HG03521 (cell line): ENCODE data around the gene HMGXB3.

Experiments
- ATAC-seq: cut with Tn5 transposase; IDR thresholded peaks from one replicate; pipeline ENCODE4 v1.9.1; 2021; ENCODE audit warnings: mild to moderate bottlenecking, moderate library complexity; ENCODE audit not compliant: unreplicated experiment

Gene HMGXB3

DNA sequence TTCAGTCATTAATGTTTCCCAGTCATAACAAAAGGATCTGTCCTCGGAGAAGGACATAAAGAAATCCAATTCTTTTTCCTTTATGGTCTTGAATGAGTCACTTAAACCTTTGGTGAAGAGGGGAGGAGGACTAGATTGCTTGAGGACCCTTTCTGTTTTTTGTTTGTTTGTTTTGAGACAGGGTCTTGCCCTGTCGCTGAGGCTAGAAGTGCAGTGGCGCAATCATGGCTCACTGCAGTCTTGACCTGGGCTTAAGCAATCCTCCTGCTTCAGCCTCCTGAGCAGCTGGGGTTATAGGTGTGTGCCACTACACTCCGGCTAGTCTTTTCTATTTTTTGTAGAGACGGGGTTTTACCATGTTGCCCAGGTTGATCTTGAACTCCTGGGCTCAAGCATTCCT lies 12.4 kb upstream of the HMGXB3 start:
- ATAC-seq = no peak

GRCh38 chr5:149990518-149991376 lies 9.8 kb upstream of the HMGXB3 start:
- ATAC-seq = peak; percentile 51

DNA sequence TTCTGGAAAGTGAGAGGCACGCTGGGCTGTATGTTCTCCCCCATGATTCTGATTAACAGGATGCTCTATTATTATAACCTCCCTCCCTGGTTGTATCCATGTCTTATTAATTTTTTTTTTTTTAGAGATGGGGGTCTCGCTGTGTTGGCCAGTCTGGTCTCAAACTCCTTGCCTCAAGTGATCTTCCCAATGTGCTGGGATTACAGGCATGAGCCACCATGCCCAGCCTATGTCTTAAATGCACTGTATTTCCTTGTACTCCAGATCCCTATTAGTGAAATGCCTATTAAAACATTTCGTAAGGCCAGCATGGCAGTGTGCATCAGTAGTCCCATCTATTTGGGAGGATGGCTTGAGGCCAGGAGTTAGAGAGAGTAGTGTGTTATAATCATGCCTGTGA lies 7.1 kb upstream of the HMGXB3 start:
- ATAC-seq = no peak

- ATAC-seq = no peak
Observed at GRCh38 chr5:149995385-149996204, 4.9 kb upstream of the HMGXB3 start.

DNA sequence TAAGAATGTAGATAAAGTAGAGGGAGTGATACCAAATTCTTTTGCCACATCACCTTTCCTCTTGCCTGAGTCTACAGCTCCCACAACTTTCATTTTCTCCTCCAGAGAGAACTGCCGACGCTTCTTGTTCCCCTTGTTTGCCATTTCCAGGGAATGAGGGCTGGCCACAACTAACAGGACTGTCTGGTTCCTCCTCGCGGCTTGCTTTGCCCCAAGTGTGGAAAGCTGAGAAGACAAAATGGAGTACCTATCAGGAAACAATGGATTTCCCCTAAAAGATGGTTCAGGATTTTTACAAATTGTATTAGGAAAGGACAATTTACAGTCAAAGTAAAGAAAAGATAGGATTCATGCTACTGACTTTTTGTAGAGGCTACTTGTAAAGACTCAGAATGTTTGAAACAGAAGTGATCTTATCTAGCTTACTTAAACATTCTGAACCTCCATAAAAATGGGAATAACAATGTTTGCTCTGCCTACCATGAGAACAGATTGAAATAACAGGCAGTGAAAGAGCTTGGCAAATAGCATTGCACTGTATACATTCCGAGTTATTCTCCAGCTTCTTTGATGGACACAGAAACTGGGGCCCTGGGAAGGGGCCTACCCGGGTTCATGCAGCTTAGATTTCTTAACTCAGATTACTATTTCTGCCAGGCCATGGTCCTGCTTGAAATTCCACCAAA lies 4.2 kb upstream of the HMGXB3 start:
- ATAC-seq = no peak

DNA sequence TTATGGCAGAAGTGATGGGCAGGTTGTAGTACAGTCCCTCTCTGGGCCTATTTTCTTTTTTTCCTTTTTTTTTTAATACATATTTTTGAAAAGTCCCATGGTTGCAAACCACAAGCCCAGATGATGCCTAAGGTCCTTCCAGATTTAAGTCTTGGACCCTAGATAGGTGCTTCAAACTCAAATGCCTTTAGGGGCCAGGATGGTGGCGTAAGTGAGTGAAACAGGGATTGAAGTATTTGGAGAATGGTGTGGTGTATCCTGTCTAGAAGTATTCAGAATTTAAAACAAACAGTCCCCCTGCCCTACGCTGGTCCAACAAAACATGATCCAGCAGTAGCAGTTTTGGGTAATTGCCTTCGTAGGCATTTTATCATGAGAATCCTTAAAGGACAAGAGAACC lies 2.3 kb upstream of the HMGXB3 start:
- no peak for ATAC-seq

- ATAC-seq = no peak
Observed at GRCh38 chr5:149999359-149999758, 1.2 kb upstream of the HMGXB3 start.

DNA sequence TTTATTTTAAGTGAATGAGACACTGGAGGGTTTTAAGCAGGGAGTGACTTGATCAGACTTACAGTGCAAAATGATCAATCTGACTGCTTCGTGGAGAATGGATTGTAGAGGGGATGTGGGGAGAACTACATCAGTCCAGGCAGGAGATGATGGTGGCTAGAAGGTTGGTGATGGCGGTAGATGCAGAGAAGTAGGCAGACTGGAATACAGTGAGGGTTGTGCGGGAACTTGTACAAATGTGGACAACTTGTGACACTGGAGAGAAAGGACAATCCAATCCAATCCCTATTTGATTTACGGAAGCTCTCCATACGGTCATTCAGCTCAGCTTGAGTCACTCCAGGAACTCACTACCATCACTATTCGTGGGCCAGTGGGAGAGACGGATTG lies 678 bp upstream of the HMGXB3 start:
- no peak for ATAC-seq

DNA sequence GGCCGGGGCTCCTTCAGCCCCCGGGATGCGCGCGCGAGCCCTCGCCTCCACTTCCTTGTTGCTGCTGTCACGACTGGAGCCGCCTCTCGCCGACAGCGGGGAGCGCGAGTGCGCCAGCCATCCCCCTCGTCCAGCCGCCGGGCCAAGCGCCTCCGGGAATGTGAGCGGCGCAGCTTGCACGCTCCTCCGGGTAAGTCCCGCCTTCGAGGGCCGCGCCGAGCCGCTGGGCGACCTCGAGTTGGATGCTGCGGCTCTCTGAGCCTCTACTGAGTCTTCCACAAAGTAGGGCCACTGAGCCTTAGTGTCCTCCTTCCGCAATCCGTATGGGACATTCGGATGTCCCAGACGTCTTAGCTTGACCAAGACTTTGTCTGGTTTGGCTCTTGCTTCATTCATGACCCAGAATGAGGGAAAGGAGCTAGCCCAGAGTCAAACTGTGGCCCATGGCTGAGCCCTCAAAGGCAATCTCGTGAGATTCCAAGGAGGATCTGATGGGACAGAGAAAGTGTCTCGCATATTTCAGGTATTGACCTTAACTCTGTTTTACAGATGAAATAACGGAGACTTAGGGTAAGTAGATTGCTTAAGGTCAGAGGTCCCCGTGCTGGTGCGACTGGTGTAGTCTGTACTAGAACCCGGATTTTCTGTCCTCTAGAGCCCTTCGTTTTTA lies 586 bp downstream of the HMGXB3 start:
- ATAC-seq = no peak

GRCh38 chr5:150001660-150002486 lies 1.3 kb downstream of the HMGXB3 start:
- peak; percentile 55 for ATAC-seq

DNA sequence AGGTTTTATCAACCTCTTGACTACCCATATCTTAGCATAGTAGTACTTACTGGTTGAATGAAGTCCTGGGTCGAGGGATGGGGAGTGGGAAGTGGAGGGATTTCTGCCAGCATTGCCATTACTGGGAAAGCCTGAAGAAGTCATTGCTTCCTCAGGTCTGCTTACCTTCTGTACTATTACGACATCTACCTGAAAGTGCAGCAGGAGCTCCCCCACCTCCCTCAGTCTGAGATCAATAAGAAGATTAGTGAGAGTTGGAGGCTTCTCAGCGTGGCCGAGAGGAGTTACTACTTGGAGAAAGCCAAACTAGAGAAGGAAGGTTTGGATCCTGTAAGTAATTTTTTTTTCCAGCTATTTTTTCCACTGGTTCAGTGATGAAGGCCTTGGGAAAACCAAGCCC lies 5.8 kb downstream of the HMGXB3 start:
- ATAC-seq = no peak

DNA sequence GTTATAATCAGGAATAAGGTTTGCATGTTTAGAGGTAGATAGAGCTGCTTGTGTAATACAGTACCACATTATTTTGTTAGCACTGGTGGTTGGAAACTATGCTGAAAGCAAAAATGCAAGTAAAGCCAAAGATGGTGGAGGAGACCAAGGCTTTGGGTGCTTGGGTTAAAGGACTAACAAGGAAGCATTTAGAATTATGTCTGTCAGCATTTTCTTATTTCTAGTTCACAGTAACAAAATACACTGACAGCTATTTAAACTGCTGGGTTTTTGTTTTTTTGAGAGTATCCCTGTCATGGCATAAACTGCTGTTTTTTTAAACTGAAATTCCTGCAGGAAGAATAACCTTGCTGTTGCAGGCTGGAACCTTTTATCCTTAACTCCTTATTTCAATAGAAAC lies 6.5 kb downstream of the HMGXB3 start:
- ATAC-seq = no peak

GRCh38 chr5:150009671-150010387 lies 9.3 kb downstream of the HMGXB3 start:
- ATAC-seq = no peak

GRCh38 chr5:150013931-150014330 lies 13.4 kb downstream of the HMGXB3 start:
- no peak for ATAC-seq

- ATAC-seq = no peak
Observed at GRCh38 chr5:150014456-150014855, 13.9 kb downstream of the HMGXB3 start.

DNA sequence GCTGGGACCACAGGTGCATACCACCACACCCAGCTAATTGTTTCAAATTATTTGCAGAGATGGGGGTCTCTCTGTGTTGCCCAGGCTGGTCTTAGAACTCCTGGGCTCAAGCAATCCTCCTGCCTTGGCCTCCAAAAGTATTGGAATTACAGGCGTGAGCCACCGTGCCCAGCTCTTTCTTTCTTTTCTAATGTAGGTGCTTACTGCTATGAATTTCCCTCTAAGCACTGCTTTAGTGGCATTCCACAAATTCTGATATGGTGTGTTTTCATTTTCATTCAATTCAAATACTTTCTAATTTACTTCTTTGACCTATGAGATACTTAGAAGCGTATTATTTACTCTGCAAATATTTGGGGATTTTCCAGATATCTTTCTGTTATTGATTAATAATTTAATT lies 14.9 kb downstream of the HMGXB3 start:
- ATAC-seq = no peak

DNA sequence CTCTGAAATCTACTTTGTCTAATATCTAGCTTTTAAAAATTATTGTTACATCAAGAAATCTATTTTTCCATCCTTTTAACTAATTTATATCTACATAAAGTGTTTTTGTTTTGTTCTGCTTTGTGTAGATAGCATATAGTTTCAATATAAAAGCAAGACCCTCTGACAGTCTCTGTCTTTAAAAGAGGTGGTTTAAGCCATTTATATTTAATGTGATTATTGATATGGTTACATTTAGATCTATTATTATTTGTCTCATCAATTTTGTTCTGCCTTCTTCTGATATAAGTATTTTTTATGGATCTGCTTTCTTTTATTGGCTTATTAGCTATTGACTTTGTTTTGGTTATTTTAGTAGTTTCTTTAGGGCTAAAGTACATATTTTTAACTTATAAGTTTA lies 16.0 kb downstream of the HMGXB3 start:
- no peak for ATAC-seq

DNA sequence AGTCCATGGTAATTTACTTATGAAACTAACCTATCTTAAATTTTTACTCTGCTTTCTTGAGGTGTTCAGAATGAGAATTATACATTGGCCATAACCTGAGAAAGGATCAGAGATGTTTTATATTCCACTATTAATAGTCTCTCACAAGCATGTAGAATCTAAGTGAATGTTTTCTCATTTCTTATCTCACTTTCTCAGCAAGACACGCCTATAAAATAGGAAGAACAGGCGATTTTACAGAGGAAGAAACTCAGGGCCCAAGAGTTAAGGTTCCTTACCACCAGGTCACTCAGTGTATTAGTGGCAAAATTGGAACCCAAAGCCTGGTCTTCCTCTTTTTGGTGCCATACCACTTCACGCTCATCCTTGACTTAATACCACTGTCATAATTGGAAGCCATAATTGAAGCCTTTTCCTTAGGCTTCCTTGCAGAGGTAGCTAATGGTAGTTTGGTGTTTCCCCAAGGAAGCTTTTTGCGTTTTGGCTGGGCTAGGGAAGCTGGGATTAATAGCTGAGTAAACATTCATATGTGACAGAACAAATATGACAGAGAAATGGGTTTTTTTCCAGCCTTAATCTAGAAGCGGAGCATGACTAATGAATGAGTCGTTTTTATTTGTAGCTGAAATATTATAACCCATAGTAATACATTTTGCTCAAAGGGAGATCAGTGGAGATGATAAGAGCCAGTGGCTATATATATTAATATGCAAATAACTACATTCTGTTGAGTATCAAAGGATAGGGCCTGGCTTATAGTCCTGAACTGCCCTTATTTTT lies 16.9 kb downstream of the HMGXB3 start:
- ATAC-seq = no peak

DNA sequence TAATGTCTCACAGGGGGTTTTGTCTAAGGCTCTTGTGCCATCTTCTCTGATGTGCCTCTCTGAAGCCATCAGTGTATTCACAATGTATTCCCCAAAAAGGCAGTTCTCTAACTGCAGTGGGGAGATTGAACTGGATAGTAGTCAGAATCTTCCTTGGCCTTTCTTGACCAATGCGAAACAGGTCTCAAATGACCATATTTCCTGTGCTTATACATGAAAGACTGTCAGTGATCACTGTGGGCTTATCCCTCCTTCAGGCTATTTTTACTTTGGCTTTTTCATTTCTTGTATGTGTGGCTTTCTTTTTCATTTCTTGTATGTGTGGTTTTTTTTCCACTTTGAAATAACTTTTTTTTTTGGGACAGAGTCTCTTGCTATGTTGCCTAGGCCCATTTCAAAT lies 19.7 kb downstream of the HMGXB3 start:
- no peak for ATAC-seq
